HG03097 (cell line): ENCODE results near the gene FAM107B.
"Not testable (repeated sequence)": the region's sequence is repeated elsewhere in the genome, so short reads cannot be mapped to it uniquely, and the experiment has no call there.

ENCODE experiments used
- ATAC-seq: cut with Tn5 transposase; IDR thresholded peaks from one replicate; pipeline ENCODE4 v1.9.1; 2021; ENCODE audit not compliant: unreplicated experiment, low FRiP score

FAM107B gene

GRCh38 chr10:14737808-14738545 lies 36.7 kb downstream of the FAM107B start:
- ATAC-seq: no peak

GRCh38 chr10:14736600-14737081 lies 38.1 kb downstream of the FAM107B start:
- ATAC-seq: no peak

DNA sequence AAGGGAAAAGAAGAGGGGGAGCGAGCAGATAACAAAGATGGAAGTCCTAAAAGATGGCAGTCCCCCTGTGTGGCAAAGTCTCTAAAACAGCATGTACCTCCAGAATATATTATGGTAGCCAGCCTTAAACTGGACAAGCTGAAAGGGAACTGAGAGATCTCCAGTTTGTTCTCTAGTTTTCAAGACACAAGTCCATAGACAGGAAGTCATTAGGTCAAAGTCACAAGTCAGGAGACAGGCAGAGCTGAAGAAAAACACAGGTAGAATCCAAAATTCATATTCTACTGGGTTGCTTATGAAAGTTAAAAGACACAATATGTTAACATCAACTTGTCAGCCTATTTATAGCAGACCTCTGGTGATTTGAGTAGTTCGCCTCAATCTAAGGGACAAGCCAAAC lies 38.7 kb downstream of the FAM107B start:
- ATAC-seq: no peak

- ATAC-seq: no peak
Observed at GRCh38 chr10:14731875-14732512, 42.7 kb downstream of the FAM107B start.

DNA sequence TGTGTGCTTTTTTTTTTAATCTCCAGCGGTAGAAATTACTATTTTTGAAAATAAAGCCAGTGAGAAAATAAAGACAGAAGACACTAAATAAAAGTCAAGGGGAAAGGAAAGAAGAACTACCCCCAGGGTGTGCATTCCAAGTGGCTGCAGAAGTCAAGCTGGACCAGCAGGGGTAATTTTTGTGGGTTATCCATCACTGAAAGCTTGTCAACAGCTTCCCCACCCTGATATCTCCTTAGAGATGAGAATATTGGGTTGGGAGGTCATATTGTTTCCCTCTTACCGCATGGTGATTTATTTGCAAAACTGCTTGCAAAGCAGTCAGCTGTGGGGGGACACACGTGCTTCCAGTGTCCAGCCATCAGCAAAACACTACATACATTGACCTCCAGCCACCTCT lies 46.4 kb downstream of the FAM107B start:
- ATAC-seq: no peak

GRCh38 chr10:14727924-14728323 lies 46.8 kb downstream of the FAM107B start:
- no peak for ATAC-seq

- ATAC-seq: no peak
Observed at GRCh38 chr10:14727465-14727864, 47.2 kb downstream of the FAM107B start.

DNA sequence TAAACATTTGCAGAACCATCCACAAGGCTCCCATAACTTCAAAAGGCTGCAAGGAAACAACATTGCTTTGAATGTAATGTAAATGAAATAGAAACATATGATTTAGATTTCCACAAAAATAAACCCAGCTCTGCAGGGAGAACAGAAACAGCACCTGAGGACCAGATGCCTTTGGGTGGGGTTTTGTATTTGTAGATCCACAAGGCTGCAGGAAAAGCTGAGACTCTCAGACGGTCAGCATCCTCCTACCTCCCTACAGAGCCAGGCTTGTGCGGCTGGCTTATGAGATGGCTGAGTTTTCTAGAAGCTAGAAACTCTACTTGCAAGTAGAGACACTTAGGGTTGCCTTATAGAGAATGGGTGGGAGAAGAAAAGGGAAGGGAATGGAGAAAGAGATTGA lies 49.8 kb downstream of the FAM107B start:
- no peak for ATAC-seq

DNA sequence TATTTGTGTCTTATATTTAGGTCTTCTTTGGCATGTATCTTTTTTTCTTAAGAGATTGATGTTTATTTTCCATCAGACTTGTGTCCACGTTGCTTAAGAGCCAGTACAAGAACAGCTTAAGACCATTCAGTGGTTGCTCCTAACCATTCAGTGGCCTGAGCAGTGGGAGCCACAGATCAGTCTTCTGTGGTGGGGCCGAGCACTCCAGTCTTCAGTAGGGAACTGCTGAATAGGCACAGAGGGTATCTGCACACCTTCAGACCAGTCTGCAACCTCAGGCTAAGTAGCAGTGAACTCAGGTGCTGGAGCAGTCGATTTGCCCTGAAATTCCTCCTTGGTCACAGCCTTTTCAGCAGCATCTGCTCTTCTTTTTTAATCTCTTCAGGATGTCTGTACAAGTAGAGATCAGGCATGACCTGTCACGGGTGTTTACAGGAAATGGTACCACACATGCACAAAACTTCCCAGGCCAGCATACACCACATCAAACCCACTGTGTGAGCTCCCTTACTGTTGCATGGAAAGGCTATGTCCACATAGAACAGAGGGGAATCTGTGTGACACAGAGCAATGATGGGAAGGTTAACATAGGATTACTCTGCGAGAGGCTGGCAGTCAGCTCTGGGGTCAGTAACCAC lies 51.5 kb downstream of the FAM107B start:
- no peak for ATAC-seq

- ATAC-seq: no peak
Observed at GRCh38 chr10:14717552-14717951, 57.1 kb downstream of the FAM107B start.

GRCh38 chr10:14712991-14713424 lies 61.7 kb downstream of the FAM107B start:
- no peak for ATAC-seq

- not testable (repeated sequence) for ATAC-seq
Observed at GRCh38 chr10:14709344-14709743, 65.4 kb downstream of the FAM107B start.

DNA sequence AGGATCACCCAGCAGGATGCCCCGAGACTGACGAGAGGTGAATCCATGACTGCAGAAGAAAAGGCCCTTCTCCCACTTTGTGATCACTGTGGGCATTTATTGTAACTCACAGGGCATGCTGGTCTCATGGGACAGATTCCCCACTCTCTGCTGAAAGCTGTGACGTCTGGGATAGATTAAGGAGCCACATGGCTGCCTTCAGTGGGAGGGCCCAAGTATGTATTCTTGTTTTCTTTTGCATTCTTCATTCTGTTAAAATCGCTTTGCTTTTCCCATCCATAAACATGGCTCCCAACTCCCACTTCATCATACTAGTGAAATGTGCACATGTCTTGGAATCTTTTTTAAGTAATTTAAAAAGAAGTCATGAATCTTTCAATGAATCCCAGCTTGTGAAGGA lies 67.2 kb downstream of the FAM107B start:
- no peak for ATAC-seq

DNA sequence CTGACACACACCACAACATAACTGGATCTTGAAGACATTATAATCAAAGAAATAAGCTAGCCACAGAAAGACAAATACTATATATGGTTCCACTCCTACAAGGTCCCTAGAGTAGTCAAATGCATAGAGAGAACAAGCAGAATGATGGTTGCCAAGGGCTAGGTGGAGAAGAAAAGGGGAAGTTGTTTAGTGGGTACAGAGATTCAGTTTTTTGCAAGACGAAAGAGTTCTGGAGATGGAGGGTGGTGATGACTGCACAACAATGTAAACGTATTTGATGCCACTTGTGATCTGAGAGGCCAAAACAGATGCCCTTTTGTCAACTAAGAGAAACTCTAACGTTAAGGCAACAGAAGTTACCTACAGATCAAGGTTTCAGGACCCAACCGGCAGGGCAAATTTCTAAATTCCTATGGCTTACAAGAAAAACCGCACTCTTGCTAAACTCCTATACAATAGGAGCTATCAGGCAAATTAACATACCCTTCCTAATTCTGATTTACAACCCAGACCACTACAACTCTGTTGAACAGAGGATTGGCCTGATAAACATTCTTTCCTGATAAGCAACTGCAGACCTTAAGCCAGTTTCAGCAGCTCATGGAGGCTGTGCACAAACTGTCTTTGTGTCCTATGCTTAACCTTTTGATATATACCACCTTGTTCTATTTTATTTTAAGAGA lies 69.0 kb downstream of the FAM107B start:
- ATAC-seq: no peak

- ATAC-seq: no peak
Observed at GRCh38 chr10:14703631-14704001, 71.1 kb downstream of the FAM107B start.

GRCh38 chr10:14701466-14701865 lies 73.2 kb downstream of the FAM107B start:
- ATAC-seq: no peak

DNA sequence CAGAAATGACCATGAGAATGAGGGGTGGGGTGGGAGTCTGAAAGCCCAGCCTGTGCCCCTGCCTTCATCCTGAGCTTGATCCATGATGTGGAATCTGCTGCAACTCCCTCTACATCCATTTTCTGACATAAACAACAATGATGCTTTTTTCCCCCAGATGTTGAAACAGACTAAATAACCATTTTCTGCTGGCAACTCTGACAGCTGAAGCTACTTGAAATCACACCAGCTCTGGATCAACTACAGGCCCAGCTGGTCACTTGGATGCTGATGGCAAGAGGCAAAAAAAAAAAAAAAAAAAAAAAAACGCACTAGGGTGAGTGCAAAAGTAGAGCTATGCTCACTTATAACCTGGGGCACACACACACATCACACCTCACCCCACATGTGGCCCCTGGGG lies 74.2 kb downstream of the FAM107B start:
- ATAC-seq: no peak

DNA sequence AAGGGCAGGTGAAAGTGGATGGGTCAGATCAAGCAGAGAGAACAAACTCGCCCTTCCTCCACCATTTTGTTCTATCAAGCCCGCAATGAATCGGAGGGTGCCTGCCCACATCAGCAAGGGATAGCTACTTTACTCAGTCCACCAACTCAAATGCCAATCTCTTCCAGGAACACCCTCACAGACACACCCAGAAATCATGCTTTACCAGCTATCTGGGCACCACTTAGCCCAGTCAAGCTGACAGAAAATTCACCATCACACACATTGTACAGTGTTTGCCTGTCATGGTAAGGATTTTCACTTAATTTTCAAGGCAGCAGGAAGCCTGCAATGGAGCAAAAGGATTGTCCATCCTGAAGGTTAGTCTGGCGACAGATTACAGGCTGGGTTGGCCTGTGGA lies 75.2 kb downstream of the FAM107B start:
- no peak for ATAC-seq

DNA sequence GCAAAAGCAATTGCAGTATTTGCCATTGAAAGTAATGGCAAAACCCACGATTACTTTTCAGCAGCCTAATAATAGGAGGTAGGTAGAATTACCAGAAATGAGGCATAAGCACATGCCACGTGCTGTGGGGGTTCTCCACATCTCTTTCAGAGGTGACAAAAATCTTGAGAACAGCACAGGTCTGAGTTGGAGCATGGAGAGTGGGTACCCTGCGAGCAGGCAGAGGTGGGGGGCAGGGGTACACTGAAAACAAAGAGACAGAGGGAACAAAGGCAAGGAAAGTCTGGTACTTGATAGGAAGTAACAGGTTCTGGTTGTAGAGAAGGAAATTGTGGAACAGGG lies 75.9 kb downstream of the FAM107B start:
- no peak for ATAC-seq

DNA sequence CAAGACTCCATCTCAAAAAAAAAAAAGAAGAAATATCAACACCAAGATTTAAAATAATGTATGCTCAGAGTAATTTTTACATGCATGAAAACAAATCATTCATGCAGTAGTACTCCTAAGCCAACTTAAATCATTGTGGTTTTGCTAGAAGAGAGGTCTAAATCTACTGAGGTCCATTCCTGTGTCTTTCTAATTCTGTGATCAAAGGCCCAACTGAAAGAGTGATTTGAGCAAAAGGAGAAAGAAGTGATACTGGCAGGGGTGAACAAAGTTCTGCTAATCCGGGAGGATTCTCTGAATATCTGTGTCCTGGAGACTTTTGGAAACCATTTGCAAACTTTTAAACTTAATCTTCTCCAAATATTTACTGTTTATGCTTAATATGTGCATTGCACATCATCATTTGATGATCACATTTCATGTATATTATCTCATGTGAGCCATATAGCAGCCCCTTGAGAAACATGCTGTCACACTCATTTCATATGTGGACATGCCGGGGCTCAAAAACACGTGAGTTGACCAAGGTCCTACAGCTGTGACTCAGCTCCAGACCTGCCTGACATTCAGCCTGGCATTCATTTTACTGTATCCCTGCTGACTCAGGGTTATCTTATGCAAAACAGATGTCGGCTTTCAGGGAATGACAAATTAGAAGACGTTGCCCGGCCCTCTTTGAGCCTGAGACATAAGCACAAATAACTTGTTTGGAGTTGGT lies 76.4 kb downstream of the FAM107B start:
- no peak for ATAC-seq

DNA sequence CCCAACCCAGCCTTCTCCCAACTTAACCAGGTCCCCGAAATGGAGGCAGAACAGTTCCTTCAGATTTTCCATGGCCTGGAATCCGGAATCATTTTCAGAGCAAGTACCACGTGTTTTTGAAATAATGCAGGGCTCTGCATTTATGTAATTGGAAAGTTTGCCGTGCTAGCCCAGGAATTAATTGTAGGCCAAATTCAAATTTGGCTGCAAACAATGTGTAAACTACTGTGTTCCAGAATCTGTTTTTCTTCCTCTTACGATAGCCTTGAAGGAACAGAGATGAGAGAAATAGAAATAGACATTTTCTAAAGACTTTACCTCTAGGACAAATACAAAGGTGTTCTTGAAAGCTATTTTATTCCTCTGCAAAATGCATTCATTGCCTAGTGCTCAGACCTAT lies 77.4 kb downstream of the FAM107B start:
- ATAC-seq: no peak
